HEK293 (cell line): ENCODE data around the gene PI4KB.

ENCODE experiments used
- BCL11A ChIP-seq: fragments of 450-650 bp; formaldehyde crosslinking; IDR thresholded peaks from 2 replicates; pipeline ENCODE4 v1.5.1; 2016; ENCODE audit warnings: low read depth, missing biosample characterization, missing genetic modification characterization
- KLF1 ChIP-seq: fragments of 450-650 bp; formaldehyde crosslinking; IDR thresholded peaks from 2 replicates; pipeline ENCODE4 v1.5.1; 2016; ENCODE audit warnings: missing biosample characterization, missing genetic modification characterization
- KLF8 ChIP-seq: fragments of 450-650 bp; formaldehyde crosslinking; IDR thresholded peaks from 2 replicates; pipeline ENCODE4 v1.5.1; 2016; ENCODE audit warnings: missing biosample characterization, missing genetic modification characterization
- OVOL3 ChIP-seq: fragments of 450-650 bp; formaldehyde crosslinking; IDR thresholded peaks from 2 replicates; pipeline ENCODE4 v1.5.1; 2016; ENCODE audit warnings: missing biosample characterization, missing genetic modification characterization
- SCRT1 ChIP-seq: fragments of 450-650 bp; formaldehyde crosslinking; IDR thresholded peaks from 2 replicates; pipeline ENCODE4 v1.5.1; 2016; ENCODE audit warnings: missing biosample characterization, missing genetic modification characterization, borderline replicate concordance
- SETDB1 ChIP-seq: IDR thresholded peaks from one replicate; pipeline ENCODE4 v1.6.1; 2017; ENCODE audit warnings: mild to moderate bottlenecking, low read length, moderate library complexity, mixed read lengths; ENCODE audit not compliant: insufficient read length
- SP3 ChIP-seq: fragments of 450-650 bp; formaldehyde crosslinking; IDR thresholded peaks from 2 replicates; pipeline ENCODE4 v1.5.1; 2016; ENCODE audit warnings: missing biosample characterization, missing genetic modification characterization
- ZFP3 ChIP-seq: fragments of 450-650 bp; formaldehyde crosslinking; IDR thresholded peaks from 2 replicates; pipeline ENCODE4 v1.5.1; 2016; ENCODE audit warnings: low read depth, missing biosample characterization, missing genetic modification characterization
- ZIC2 ChIP-seq: fragments of 450-650 bp; formaldehyde crosslinking; IDR thresholded peaks from 2 replicates; pipeline ENCODE4 v1.5.1; 2016; ENCODE audit warnings: missing biosample characterization, missing genetic modification characterization
- ZNF133 ChIP-seq: fragments of 450-650 bp; formaldehyde crosslinking; IDR thresholded peaks from 2 replicates; pipeline ENCODE4 v1.5.1; 2016; ENCODE audit warnings: missing biosample characterization, missing genetic modification characterization
- ZNF146 ChIP-seq: fragments of 450-650 bp; formaldehyde crosslinking; IDR thresholded peaks from 2 replicates; pipeline ENCODE4 v1.5.1; 2016; ENCODE audit warnings: missing biosample characterization, missing genetic modification characterization
- ZNF2 ChIP-seq: fragments of 450-650 bp; formaldehyde crosslinking; IDR thresholded peaks from 2 replicates; pipeline ENCODE4 v1.5.1; 2016; ENCODE audit warnings: missing biosample characterization, missing genetic modification characterization
- ZNF239 ChIP-seq: fragments of 450-650 bp; formaldehyde crosslinking; IDR thresholded peaks from 2 replicates; pipeline ENCODE4 v1.5.1; 2016; ENCODE audit warnings: missing biosample characterization, missing genetic modification characterization
- ZNF248 ChIP-seq: fragments of 450-650 bp; formaldehyde crosslinking; IDR thresholded peaks from 2 replicates; pipeline ENCODE4 v1.5.1; 2017; ENCODE audit warnings: missing biosample characterization, missing genetic modification characterization
- ZNF292 ChIP-seq: fragments of 450-650 bp; formaldehyde crosslinking; IDR thresholded peaks from 2 replicates; pipeline ENCODE4 v1.5.1; 2016; ENCODE audit warnings: low read depth, missing biosample characterization, missing genetic modification characterization, borderline replicate concordance
- ZNF37A ChIP-seq: fragments of 450-650 bp; IDR thresholded peaks from 2 replicates; pipeline ENCODE4 v1.5.1; 2018; ENCODE audit warnings: missing biosample characterization, missing genetic modification characterization
- ZNF404 ChIP-seq: fragments of 450-650 bp; formaldehyde crosslinking; IDR thresholded peaks from 2 replicates; pipeline ENCODE4 v1.5.1; 2017; ENCODE audit warnings: missing biosample characterization, missing genetic modification characterization
- ZNF426 ChIP-seq: fragments of 450-650 bp; formaldehyde crosslinking; IDR thresholded peaks from 2 replicates; pipeline ENCODE4 v1.5.1; 2017; ENCODE audit warnings: missing biosample characterization, missing genetic modification characterization, mild to moderate bottlenecking, inconsistent platforms, moderate library complexity
- ZNF473 ChIP-seq: fragments of 450-650 bp; formaldehyde crosslinking; IDR thresholded peaks from 2 replicates; pipeline ENCODE4 v1.5.1; 2017; ENCODE audit warnings: missing biosample characterization, missing genetic modification characterization
- ZNF560 ChIP-seq: fragments of 450-650 bp; formaldehyde crosslinking; IDR thresholded peaks from 2 replicates; pipeline ENCODE4 v1.5.1; 2017; ENCODE audit warnings: missing biosample characterization, missing genetic modification characterization, borderline replicate concordance
- ZNF670 ChIP-seq: fragments of 450-650 bp; formaldehyde crosslinking; IDR thresholded peaks from 2 replicates; pipeline ENCODE4 v1.5.1; 2016; ENCODE audit warnings: missing biosample characterization, missing genetic modification characterization, low read depth
- ZNF701 ChIP-seq: fragments of 450-650 bp; formaldehyde crosslinking; IDR thresholded peaks from 2 replicates; pipeline ENCODE4 v1.5.1; 2016; ENCODE audit warnings: missing biosample characterization, missing genetic modification characterization
- ZNF76 ChIP-seq: fragments of 450-650 bp; formaldehyde crosslinking; IDR thresholded peaks from 2 replicates; pipeline ENCODE4; 2016; ENCODE audit warnings: low read depth, missing biosample characterization, missing genetic modification characterization, borderline replicate concordance
- ZNF830 ChIP-seq: fragments of 450-650 bp; IDR thresholded peaks from 2 replicates; pipeline ENCODE4 v1.5.0; 2018; ENCODE audit warnings: missing biosample characterization, missing genetic modification characterization, low read depth, mild to moderate bottlenecking, moderate library complexity
- ZSCAN16 ChIP-seq: fragments of 450-650 bp; formaldehyde crosslinking; IDR thresholded peaks from 2 replicates; pipeline ENCODE4 v1.5.1; 2016; ENCODE audit warnings: missing biosample characterization, missing genetic modification characterization
- ZSCAN23 ChIP-seq: fragments of 450-650 bp; formaldehyde crosslinking; IDR thresholded peaks from 2 replicates; pipeline ENCODE4 v1.5.1; 2016; ENCODE audit warnings: missing biosample characterization, missing genetic modification characterization
- TF ChIP-seq, protein P1 (sequence below): fragments of 450-650 bp; formaldehyde crosslinking; IDR thresholded peaks from 2 replicates; pipeline ENCODE4 v1.5.1; 2016; ENCODE audit warnings: missing biosample characterization, missing genetic modification characterization, borderline replicate concordance
- TF ChIP-seq, protein P2 (sequence below): fragments of 450-650 bp; formaldehyde crosslinking; IDR thresholded peaks from 2 replicates; pipeline ENCODE4 v1.5.1; 2016; ENCODE audit warnings: missing biosample characterization, missing genetic modification characterization
- TF ChIP-seq, protein P3 (sequence below): fragments of 450-650 bp; formaldehyde crosslinking; IDR thresholded peaks from 2 replicates; pipeline ENCODE4 v1.5.1; 2016; ENCODE audit warnings: missing biosample characterization, missing genetic modification characterization
- TF ChIP-seq, protein P4 (sequence below): fragments of 450-650 bp; formaldehyde crosslinking; IDR thresholded peaks from 2 replicates; pipeline ENCODE4 v1.5.1; 2017; ENCODE audit warnings: missing biosample characterization, missing genetic modification characterization
- TF ChIP-seq, protein P5 (sequence below): sonication (generic); formaldehyde crosslinking; IDR thresholded peaks from 2 replicates; pipeline ENCODE4 v1.8.1; 2022; ENCODE audit warnings: mild to moderate bottlenecking, moderate library complexity, missing genetic modification reagents

Gene PI4KB

DNA sequence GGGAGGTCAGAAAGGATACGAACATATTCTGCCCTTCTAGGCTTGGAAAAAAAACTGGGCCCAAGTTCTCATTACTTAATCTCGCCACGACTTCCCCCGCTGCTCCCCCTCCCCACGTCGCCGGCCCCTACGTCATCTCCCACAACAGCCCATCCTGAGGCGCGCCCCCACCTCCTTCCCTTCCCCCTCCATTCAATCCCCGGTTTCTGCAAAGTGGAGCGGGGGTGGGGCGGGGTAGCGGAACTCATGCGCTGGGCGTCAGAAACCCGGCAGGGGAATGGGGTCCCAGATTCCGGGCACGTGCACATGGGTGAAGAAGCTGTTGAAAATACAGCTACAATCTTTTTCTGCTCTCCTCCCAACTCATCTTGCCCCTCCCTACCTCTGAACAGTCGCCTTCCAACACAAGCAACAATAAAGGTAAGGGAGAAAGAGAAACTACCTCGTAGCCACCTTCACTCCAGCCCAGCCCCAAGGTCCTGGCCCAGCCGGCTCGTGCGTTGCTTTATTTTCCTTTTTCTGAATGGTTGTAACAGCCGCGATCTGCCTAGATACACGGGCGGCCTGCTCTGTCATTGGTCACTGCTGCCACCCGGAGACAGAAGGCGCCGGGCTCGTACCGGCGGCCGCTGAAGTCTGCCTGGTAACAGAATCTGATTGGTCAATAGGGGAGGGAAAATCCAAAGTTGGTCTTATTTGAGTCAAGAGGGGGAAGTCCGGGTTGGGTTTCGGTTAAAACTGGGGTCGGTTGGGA is 19.7 kb upstream of the PI4KB start, which contains the start of gene RFX5 (continued):
- TF ChIP-seq, protein P1, sequence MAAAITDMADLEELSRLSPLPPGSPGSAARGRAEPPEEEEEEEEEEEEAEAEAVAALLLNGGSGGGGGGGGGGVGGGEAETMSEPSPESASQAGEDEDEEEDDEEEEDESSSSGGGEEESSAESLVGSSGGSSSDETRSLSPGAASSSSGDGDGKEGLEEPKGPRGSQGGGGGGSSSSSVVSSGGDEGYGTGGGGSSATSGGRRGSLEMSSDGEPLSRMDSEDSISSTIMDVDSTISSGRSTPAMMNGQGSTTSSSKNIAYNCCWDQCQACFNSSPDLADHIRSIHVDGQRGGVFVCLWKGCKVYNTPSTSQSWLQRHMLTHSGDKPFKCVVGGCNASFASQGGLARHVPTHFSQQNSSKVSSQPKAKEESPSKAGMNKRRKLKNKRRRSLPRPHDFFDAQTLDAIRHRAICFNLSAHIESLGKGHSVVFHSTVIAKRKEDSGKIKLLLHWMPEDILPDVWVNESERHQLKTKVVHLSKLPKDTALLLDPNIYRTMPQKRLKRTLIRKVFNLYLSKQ (tag by site-specific recombination): no peak
- peak; percentile 53; the same call in 1 of the 2 replicates for TF ChIP-seq ZNF2 (tag by site-specific recombination)
- peak; percentile 48 for TF ChIP-seq SP3 (tag by site-specific recombination)
- TF ChIP-seq ZNF404: no peak
- peak; percentile 64 for TF ChIP-seq KLF8 (tag by site-specific recombination)
- TF ChIP-seq ZNF701: no peak
- no peak for TF ChIP-seq ZNF670
- TF ChIP-seq ZNF426 (tag by site-specific recombination): no peak
- TF ChIP-seq ZNF560 (tag by site-specific recombination): no peak
- no peak for TF ChIP-seq ZSCAN23 (tag by site-specific recombination)
- no peak for TF ChIP-seq ZFP3
- TF ChIP-seq, protein P2, sequence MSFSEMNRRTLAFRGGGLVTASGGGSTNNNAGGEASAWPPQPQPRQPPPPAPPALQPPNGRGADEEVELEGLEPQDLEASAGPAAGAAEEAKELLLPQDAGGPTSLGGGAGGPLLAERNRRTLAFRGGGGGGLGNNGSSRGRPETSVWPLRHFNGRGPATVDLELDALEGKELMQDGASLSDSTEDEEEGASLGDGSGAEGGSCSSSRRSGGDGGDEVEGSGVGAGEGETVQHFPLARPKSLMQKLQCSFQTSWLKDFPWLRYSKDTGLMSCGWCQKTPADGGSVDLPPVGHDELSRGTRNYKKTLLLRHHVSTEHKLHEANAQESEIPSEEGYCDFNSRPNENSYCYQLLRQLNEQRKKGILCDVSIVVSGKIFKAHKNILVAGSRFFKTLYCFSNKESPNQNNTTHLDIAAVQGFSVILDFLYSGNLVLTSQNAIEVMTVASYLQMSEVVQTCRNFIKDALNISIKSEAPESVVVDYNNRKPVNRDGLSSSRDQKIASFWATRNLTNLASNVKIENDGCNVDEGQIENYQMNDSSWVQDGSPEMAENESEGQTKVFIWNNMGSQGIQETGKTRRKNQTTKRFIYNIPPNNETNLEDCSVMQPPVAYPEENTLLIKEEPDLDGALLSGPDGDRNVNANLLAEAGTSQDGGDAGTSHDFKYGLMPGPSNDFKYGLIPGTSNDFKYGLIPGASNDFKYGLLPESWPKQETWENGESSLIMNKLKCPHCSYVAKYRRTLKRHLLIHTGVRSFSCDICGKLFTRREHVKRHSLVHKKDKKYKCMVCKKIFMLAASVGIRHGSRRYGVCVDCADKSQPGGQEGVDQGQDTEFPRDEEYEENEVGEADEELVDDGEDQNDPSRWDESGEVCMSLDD: peak; percentile 29; the same call in 1 of the 2 replicates
- TF ChIP-seq KLF1 (tag by site-specific recombination): peak; percentile 45; the same call in 1 of the 2 replicates
- TF ChIP-seq ZNF473 (tag by site-specific recombination): no peak
- TF ChIP-seq BCL11A: no peak
- TF ChIP-seq SCRT1 (tag by site-specific recombination): no peak
- no peak for TF ChIP-seq ZNF248 (tag by site-specific recombination)
- TF ChIP-seq OVOL3 (tag by site-specific recombination): no peak
- no peak for TF ChIP-seq ZNF37A (tag by site-specific recombination)
- TF ChIP-seq ZNF133 (tag by site-specific recombination): no peak
- TF ChIP-seq, protein P3, sequence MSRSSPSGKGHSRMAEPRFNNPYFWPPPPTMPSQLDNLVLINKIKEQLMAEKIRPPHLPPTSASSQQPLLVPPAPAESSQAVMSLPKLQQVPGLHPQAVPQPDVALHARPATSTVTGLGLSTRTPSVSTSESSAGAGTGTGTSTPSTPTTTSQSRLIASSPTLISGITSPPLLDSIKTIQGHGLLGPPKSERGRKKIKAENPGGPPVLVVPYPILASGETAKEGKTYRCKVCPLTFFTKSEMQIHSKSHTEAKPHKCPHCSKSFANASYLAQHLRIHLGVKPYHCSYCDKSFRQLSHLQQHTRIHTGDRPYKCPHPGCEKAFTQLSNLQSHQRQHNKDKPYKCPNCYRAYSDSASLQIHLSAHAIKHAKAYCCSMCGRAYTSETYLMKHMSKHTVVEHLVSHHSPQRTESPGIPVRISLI (tag by site-specific recombination): no peak
- TF ChIP-seq ZIC2 (tag by site-specific recombination): peak; percentile 60
- TF ChIP-seq ZNF76 (tag by site-specific recombination): no peak; the same call in 1 of the 2 replicates
- TF ChIP-seq ZNF830: no peak
- no peak for TF ChIP-seq ZSCAN16 (tag by site-specific recombination)
- TF ChIP-seq ZNF146 (tag by site-specific recombination): no peak
- TF ChIP-seq, protein P4, sequence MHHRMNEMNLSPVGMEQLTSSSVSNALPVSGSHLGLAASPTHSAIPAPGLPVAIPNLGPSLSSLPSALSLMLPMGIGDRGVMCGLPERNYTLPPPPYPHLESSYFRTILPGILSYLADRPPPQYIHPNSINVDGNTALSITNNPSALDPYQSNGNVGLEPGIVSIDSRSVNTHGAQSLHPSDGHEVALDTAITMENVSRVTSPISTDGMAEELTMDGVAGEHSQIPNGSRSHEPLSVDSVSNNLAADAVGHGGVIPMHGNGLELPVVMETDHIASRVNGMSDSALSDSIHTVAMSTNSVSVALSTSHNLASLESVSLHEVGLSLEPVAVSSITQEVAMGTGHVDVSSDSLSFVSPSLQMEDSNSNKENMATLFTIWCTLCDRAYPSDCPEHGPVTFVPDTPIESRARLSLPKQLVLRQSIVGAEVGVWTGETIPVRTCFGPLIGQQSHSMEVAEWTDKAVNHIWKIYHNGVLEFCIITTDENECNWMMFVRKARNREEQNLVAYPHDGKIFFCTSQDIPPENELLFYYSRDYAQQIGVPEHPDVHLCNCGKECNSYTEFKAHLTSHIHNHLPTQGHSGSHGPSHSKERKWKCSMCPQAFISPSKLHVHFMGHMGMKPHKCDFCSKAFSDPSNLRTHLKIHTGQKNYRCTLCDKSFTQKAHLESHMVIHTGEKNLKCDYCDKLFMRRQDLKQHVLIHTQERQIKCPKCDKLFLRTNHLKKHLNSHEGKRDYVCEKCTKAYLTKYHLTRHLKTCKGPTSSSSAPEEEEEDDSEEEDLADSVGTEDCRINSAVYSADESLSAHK (tag by site-specific recombination): peak; percentile 81
- no peak for TF ChIP-seq ZNF292
- no peak for TF ChIP-seq SETDB1
- TF ChIP-seq, protein P5, sequence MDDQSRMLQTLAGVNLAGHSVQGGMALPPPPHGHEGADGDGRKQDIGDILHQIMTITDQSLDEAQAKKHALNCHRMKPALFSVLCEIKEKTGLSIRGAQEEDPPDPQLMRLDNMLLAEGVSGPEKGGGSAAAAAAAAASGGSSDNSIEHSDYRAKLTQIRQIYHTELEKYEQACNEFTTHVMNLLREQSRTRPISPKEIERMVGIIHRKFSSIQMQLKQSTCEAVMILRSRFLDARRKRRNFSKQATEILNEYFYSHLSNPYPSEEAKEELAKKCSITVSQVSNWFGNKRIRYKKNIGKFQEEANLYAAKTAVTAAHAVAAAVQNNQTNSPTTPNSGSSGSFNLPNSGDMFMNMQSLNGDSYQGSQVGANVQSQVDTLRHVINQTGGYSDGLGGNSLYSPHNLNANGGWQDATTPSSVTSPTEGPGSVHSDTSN (CRISPR knock-in tag): no peak
- TF ChIP-seq ZNF239: no peak
